Effector memory CD8-positive, alpha-beta T cell (primary cell): ENCODE data around the gene CECR2.

ENCODE experiments used
- ATAC-seq: fragments of 150-1000 bp; cut with Tn5 transposase; replicated peaks from 2 replicates; pipeline ENCODE4 v1.10.0; 2021; ENCODE audit warnings: mild to moderate bottlenecking, moderate library complexity
- DNase-seq, 3 experiments: peaks; one replicate each; pipeline ENCODE4 v3.0.0; 2021
- H3K27ac Mint-ChIP-seq, 2 donors: one replicate each; pipeline ENCODE4 v1.8.0; 2022; ENCODE audit warnings: mild to moderate bottlenecking in 2 of 2, mixed read lengths in 2 of 2, moderate library complexity in 2 of 2
- H3K27me3 Mint-ChIP-seq, 2 donors: one replicate each; pipeline ENCODE4 v1.8.0; 2022; ENCODE audit warnings: mixed read lengths in 2 of 2
- H3K36me3 Mint-ChIP-seq: one replicate; pipeline ENCODE4 v1.8.0; 2022; ENCODE audit warnings: mild to moderate bottlenecking, moderate library complexity, mixed read lengths; ENCODE audit not compliant: insufficient read depth
- H3K4me1 Mint-ChIP-seq, 2 donors: one replicate each; pipeline ENCODE4 v1.8.0; 2022; ENCODE audit warnings: low read depth in 2 of 2, mixed read lengths in 2 of 2
- H3K4me3 Mint-ChIP-seq, 2 donors: one replicate each; pipeline ENCODE4 v1.8.0; 2022; ENCODE audit warnings: mild to moderate bottlenecking in 2 of 2, mixed read lengths in 2 of 2, moderate library complexity in 2 of 2
- H3K9me3 Mint-ChIP-seq, 2 donors: one replicate each; pipeline ENCODE4 v1.8.0; 2022; ENCODE audit warnings: mixed read lengths in 2 of 2

CECR2 gene

GRCh38 chr22:17429516-17429915 is 60.3 kb downstream of the CECR2 start:
- peaks cover 22 to 27% of the 10 kb centered on the region in 2 donors for H3K27me3 Mint-ChIP-seq
- no peaks in the 10 kb centered on the region for H3K36me3 Mint-ChIP-seq
- no peaks in the 10 kb centered on the region for H3K9me3 Mint-ChIP-seq
- no peak overlapping the region for H3K27ac Mint-ChIP-seq
- H3K4me3 Mint-ChIP-seq, result no peak overlapping the region
- DNase-seq (no peak), ATAC-seq (no peak)
- no peaks in the 10 kb centered on the region for H3K4me1 Mint-ChIP-seq

- Mint-ChIP-seq H3K27ac (no peak overlapping the region), H3K27me3 (peaks cover 29 to 34% of the 10 kb centered on the region in 2 donors), H3K9me3 (no peaks in the 10 kb centered on the region), H3K4me1 (no peaks in the 10 kb centered on the region), H3K36me3 (no peaks in the 10 kb centered on the region), H3K4me3 (no peak overlapping the region)
- no peak for DNase-seq
- ATAC-seq, result no peak
These were observed 61.2 kb downstream of the CECR2 start for GRCh38 chr22:17430412-17430811.

- no peak for ATAC-seq
- no peaks in the 10 kb centered on the region for H3K36me3 Mint-ChIP-seq
These were observed 61.9 kb downstream of the CECR2 start for GRCh38 chr22:17431179-17431578.

GRCh38 chr22:17434856-17435255 is 65.6 kb downstream of the CECR2 start:
- peaks cover 21 to 32% of the 10 kb centered on the region in 2 donors for H3K27me3 Mint-ChIP-seq
- no peak for DNase-seq

More at GRCh38 chr22:17431179-17431578, 61.9 kb downstream of the CECR2 start:
- no peak overlapping the region for H3K4me3 Mint-ChIP-seq
- peaks cover 29 to 36% of the 10 kb centered on the region in 2 donors for H3K27me3 Mint-ChIP-seq
- H3K9me3 Mint-ChIP-seq, result no peaks in the 10 kb centered on the region
- no peaks in the 10 kb centered on the region for H3K4me1 Mint-ChIP-seq
- no peak overlapping the region for H3K27ac Mint-ChIP-seq
- DNase-seq, result no peak

GRCh38 chr22:17435375-17435774 is 66.1 kb downstream of the CECR2 start:
- Mint-ChIP-seq H3K27me3 (peaks cover 21 to 32% of the 10 kb centered on the region in 2 donors), H3K27ac (no peak overlapping the region), H3K36me3 (no peaks in the 10 kb centered on the region), H3K4me1 (no peaks in the 10 kb centered on the region), H3K4me3 (no peak overlapping the region), H3K9me3 (no peaks in the 10 kb centered on the region)
- no peak for DNase-seq
- ATAC-seq, result no peak

More at GRCh38 chr22:17434856-17435255, 65.6 kb downstream of the CECR2 start:
- Mint-ChIP-seq H3K36me3 (no peaks in the 10 kb centered on the region), H3K27ac (no peak overlapping the region), H3K4me1 (no peaks in the 10 kb centered on the region), H3K9me3 (no peaks in the 10 kb centered on the region), H3K4me3 (no peak overlapping the region)
- no peak for ATAC-seq

GRCh38 chr22:17436382-17436980 is 67.2 kb downstream of the CECR2 start:
- H3K27me3 Mint-ChIP-seq, result peaks cover 21 to 32% of the 10 kb centered on the region in 2 donors
- no peaks in the 10 kb centered on the region for H3K36me3 Mint-ChIP-seq
- H3K4me1 Mint-ChIP-seq, result no peaks in the 10 kb centered on the region
- ATAC-seq (no peak), DNase-seq (no peak)
- H3K27ac Mint-ChIP-seq, result no peak overlapping the region
- H3K4me3 Mint-ChIP-seq, result no peak overlapping the region
- no peaks in the 10 kb centered on the region for H3K9me3 Mint-ChIP-seq

- Mint-ChIP-seq H3K4me1 (no peaks in the 10 kb centered on the region), H3K27me3 (peaks cover 25 to 32% of the 10 kb centered on the region in 2 donors), H3K9me3 (no peaks in the 10 kb centered on the region), H3K36me3 (no peaks in the 10 kb centered on the region), H3K27ac (no peak overlapping the region), H3K4me3 (no peak overlapping the region)
- DNase-seq (no peak), ATAC-seq (no peak)
These were observed 67.7 kb downstream of the CECR2 start for GRCh38 chr22:17436981-17437412.

- Mint-ChIP-seq H3K27ac (no peak overlapping the region), H3K27me3 (peaks cover 28 to 32% of the 10 kb centered on the region in 2 donors), H3K4me3 (no peak overlapping the region), H3K36me3 (no peaks in the 10 kb centered on the region), H3K4me1 (no peaks in the 10 kb centered on the region), H3K9me3 (no peaks in the 10 kb centered on the region)
- ATAC-seq (no peak), DNase-seq (no peak)
These were observed 68.8 kb downstream of the CECR2 start for GRCh38 chr22:17438026-17438425.

- Mint-ChIP-seq H3K4me1 (no peaks in the 10 kb centered on the region), H3K4me3 (no peak overlapping the region), H3K27ac (no peak overlapping the region), H3K27me3 (peaks cover 30 to 37% of the 10 kb centered on the region in 2 donors), H3K36me3 (no peaks in the 10 kb centered on the region), H3K9me3 (no peaks in the 10 kb centered on the region)
- no peak for DNase-seq
- ATAC-seq, result no peak
These were observed 72.1 kb downstream of the CECR2 start for GRCh38 chr22:17441326-17441725.

GRCh38 chr22:17443405-17444203 is 74.3 kb downstream of the CECR2 start:
- Mint-ChIP-seq H3K36me3 (no peaks in the 10 kb centered on the region), H3K4me1 (no peaks in the 10 kb centered on the region), H3K27ac (no peak overlapping the region), H3K4me3 (no peak overlapping the region), H3K9me3 (no peaks in the 10 kb centered on the region), H3K27me3 (peaks cover 19 to 24% of the 10 kb centered on the region in 2 donors)
- ATAC-seq (no peak), DNase-seq (no peak)

GRCh38 chr22:17444204-17444504 is 74.9 kb downstream of the CECR2 start:
- Mint-ChIP-seq H3K27me3 (peaks cover 24 to 29% of the 10 kb centered on the region in 2 donors), H3K4me3 (no peak overlapping the region), H3K36me3 (no peaks in the 10 kb centered on the region), H3K9me3 (no peaks in the 10 kb centered on the region), H3K4me1 (no peaks in the 10 kb centered on the region), H3K27ac (no peak overlapping the region)
- ATAC-seq (no peak), DNase-seq (no peak)

- ATAC-seq (no peak), DNase-seq (no peak)
- Mint-ChIP-seq H3K27ac (no peak overlapping the region), H3K9me3 (no peaks in the 10 kb centered on the region), H3K4me1 (no peaks in the 10 kb centered on the region), H3K27me3 (peaks cover 35 to 39% of the 10 kb centered on the region in 2 donors), H3K36me3 (no peaks in the 10 kb centered on the region), H3K4me3 (no peak overlapping the region)
These were observed 77.4 kb downstream of the CECR2 start for GRCh38 chr22:17446698-17447097.

GRCh38 chr22:17451316-17451715 is 82.1 kb downstream of the CECR2 start:
- Mint-ChIP-seq H3K4me1 (no peaks in the 10 kb centered on the region), H3K4me3 (no peak overlapping the region), H3K27me3 (peaks cover 17% of the 10 kb centered on the region in 2 donors), H3K27ac (no peak overlapping the region), H3K9me3 (no peaks in the 10 kb centered on the region), H3K36me3 (no peaks in the 10 kb centered on the region)
- ATAC-seq, result no peak
- DNase-seq, result no peak

- H3K4me1 Mint-ChIP-seq, result peaks cover 0 to 1% of the 10 kb centered on the region in 2 donors
- H3K9me3 Mint-ChIP-seq, result no peaks in the 10 kb centered on the region
- H3K4me3 Mint-ChIP-seq, result no peak overlapping the region
- H3K27ac Mint-ChIP-seq, result no peak overlapping the region
- ATAC-seq (no peak), DNase-seq (no peak)
- no peaks in the 10 kb centered on the region for H3K36me3 Mint-ChIP-seq
- H3K27me3 Mint-ChIP-seq, result peaks cover 39 to 43% of the 10 kb centered on the region in 2 donors
These were observed 91.6 kb downstream of the CECR2 start for GRCh38 chr22:17460895-17461294.
